ENCODE results near the gene NCK2. TPM values are rescaled to one million over a fixed set of nuclear protein-coding genes. Genes with fewer than 3 reads are reported as not detected.

Gene NCK2
- total RNA-seq, 1 experiment from 2014 or later: 75.4 TPM

DNA sequence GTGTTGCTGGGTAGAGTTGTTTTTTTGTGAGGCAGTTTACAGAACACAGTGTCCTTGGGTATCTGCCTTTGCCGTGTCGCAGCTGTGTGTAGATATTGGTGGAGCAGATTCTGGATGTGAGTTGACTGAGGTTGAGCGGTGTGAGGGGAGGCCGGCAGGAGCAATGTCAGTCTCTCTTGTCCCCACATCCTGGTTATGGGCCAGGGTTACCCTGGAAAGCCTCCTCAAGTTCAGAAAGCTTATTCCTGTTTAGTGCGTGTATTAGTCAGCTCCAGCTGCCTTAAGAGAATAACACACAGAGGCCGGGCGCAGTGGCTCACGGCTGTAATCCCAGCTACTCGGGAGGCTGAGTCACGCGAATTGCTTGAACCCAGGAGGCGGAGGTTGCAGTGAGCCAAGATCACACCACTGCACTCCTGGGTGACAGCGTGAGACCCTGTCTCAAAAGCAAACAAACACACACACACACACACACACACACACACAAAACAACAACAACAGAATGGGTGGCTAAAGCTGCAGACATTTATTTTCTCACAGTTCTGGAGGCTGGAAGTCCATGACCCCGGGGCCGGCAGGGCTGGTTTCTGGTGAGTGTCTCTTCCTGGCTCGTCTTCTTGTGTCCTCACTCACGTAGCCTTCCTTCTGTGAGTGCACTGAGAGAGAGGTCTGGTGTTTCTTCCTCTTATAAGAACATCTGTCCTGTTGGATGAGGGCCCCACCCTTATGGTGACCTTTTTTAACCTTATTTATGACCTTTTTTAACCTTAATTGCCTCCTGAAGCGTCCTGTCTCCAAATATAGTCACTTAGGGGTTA is 5.1 kb downstream of the NCK2 start:
- peaks cover 23% of the 10 kb centered on the region for H3K36me3 Mint-ChIP-seq
- no peaks in the 10 kb centered on the region for H3K27me3 Mint-ChIP-seq (ENCODE audit: low read depth)
- DNase-seq (ENCODE audit: low spot score) (no peak), ATAC-seq (no peak)
- ChIA-PET POLR2A (no interaction called here), CTCF (no interaction called here)
- no peak overlapping the region for H3K4me3 Mint-ChIP-seq
- TF ChIP-seq ELF4 (CRISPR knock-in tag; IDR thresholded peaks at IDR 0.05; ENCODE audit: low read depth): no peak
- TF ChIP-seq NR2C2 (CRISPR knock-in tag; IDR thresholded peaks at IDR 0.05): no peak
- TF ChIP-seq, protein P1, sequence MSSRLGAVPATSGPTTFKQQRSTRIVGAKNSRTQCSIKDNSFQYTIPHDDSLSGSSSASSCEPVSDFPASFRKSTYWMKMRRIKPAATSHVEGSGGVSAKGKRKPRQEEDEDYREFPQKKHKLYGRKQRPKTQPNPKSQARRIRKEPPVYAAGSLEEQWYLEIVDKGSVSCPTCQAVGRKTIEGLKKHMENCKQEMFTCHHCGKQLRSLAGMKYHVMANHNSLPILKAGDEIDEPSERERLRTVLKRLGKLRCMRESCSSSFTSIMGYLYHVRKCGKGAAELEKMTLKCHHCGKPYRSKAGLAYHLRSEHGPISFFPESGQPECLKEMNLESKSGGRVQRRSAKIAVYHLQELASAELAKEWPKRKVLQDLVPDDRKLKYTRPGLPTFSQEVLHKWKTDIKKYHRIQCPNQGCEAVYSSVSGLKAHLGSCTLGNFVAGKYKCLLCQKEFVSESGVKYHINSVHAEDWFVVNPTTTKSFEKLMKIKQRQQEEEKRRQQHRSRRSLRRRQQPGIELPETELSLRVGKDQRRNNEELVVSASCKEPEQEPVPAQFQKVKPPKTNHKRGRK (CRISPR knock-in tag; IDR thresholded peaks at IDR 0.05; ENCODE audit: borderline replicate concordance): no peak
- TF ChIP-seq, protein P2, sequence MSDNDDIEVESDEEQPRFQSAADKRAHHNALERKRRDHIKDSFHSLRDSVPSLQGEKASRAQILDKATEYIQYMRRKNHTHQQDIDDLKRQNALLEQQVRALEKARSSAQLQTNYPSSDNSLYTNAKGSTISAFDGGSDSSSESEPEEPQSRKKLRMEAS (CRISPR knock-in tag; IDR thresholded peaks at IDR 0.05): no peak
- TF ChIP-seq ZNF317 (CRISPR knock-in tag; IDR thresholded peaks at IDR 0.05; ENCODE audit: borderline replicate concordance, low read depth): no peak
- TF ChIP-seq, protein P3, sequence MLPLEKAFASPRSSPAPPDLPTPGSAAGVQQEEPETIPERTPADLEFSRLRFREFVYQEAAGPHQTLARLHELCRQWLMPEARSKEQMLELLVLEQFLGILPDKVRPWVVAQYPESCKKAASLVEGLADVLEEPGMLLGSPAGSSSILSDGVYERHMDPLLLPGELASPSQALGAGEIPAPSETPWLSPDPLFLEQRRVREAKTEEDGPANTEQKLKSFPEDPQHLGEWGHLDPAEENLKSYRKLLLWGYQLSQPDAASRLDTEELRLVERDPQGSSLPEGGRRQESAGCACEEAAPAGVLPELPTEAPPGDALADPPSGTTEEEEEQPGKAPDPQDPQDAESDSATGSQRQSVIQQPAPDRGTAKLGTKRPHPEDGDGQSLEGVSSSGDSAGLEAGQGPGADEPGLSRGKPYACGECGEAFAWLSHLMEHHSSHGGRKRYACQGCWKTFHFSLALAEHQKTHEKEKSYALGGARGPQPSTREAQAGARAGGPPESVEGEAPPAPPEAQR (CRISPR knock-in tag; IDR thresholded peaks at IDR 0.05): no peak
- TF ChIP-seq, protein P4, sequence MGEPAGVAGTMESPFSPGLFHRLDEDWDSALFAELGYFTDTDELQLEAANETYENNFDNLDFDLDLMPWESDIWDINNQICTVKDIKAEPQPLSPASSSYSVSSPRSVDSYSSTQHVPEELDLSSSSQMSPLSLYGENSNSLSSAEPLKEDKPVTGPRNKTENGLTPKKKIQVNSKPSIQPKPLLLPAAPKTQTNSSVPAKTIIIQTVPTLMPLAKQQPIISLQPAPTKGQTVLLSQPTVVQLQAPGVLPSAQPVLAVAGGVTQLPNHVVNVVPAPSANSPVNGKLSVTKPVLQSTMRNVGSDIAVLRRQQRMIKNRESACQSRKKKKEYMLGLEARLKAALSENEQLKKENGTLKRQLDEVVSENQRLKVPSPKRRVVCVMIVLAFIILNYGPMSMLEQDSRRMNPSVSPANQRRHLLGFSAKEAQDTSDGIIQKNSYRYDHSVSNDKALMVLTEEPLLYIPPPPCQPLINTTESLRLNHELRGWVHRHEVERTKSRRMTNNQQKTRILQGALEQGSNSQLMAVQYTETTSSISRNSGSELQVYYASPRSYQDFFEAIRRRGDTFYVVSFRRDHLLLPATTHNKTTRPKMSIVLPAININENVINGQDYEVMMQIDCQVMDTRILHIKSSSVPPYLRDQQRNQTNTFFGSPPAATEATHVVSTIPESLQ (CRISPR knock-in tag; IDR thresholded peaks at IDR 0.05): no peak
- TF ChIP-seq, protein P5, sequence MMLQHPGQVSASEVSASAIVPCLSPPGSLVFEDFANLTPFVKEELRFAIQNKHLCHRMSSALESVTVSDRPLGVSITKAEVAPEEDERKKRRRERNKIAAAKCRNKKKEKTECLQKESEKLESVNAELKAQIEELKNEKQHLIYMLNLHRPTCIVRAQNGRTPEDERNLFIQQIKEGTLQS (CRISPR knock-in tag; conservative IDR thresholded peaks at IDR 0.05): no peak
- no peak for TF ChIP-seq SP1 (CRISPR knock-in tag; conservative IDR thresholded peaks at IDR 0.05)
- no peak for TF ChIP-seq ATF1 (CRISPR knock-in tag; IDR thresholded peaks at IDR 0.05)
- no peak for TF ChIP-seq CBFB (CRISPR knock-in tag; IDR thresholded peaks at IDR 0.05; ENCODE audit: low read depth)
- TF ChIP-seq CREB1 (CRISPR knock-in tag; IDR thresholded peaks at IDR 0.05): no peak
- TF ChIP-seq SOX15 (CRISPR knock-in tag; IDR thresholded peaks at IDR 0.05): no peak
- TF ChIP-seq GRHL2 (CRISPR knock-in tag; IDR thresholded peaks at IDR 0.05; ENCODE audit: insufficient replicate concordance, severe bottlenecking): no peak
- no peak for TF ChIP-seq FOXP1 (CRISPR knock-in tag; IDR thresholded peaks at IDR 0.05; ENCODE audit: borderline replicate concordance)
- TF ChIP-seq KAT7 (CRISPR knock-in tag; IDR thresholded peaks at IDR 0.05; ENCODE audit: borderline replicate concordance): no peak
- no peak for TF ChIP-seq ZNF671 (CRISPR knock-in tag; IDR thresholded peaks at IDR 0.05)
- TF ChIP-seq, protein P6, sequence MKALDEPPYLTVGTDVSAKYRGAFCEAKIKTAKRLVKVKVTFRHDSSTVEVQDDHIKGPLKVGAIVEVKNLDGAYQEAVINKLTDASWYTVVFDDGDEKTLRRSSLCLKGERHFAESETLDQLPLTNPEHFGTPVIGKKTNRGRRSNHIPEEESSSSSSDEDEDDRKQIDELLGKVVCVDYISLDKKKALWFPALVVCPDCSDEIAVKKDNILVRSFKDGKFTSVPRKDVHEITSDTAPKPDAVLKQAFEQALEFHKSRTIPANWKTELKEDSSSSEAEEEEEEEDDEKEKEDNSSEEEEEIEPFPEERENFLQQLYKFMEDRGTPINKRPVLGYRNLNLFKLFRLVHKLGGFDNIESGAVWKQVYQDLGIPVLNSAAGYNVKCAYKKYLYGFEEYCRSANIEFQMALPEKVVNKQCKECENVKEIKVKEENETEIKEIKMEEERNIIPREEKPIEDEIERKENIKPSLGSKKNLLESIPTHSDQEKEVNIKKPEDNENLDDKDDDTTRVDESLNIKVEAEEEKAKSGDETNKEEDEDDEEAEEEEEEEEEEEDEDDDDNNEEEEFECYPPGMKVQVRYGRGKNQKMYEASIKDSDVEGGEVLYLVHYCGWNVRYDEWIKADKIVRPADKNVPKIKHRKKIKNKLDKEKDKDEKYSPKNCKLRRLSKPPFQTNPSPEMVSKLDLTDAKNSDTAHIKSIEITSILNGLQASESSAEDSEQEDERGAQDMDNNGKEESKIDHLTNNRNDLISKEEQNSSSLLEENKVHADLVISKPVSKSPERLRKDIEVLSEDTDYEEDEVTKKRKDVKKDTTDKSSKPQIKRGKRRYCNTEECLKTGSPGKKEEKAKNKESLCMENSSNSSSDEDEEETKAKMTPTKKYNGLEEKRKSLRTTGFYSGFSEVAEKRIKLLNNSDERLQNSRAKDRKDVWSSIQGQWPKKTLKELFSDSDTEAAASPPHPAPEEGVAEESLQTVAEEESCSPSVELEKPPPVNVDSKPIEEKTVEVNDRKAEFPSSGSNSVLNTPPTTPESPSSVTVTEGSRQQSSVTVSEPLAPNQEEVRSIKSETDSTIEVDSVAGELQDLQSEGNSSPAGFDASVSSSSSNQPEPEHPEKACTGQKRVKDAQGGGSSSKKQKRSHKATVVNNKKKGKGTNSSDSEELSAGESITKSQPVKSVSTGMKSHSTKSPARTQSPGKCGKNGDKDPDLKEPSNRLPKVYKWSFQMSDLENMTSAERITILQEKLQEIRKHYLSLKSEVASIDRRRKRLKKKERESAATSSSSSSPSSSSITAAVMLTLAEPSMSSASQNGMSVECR (CRISPR knock-in tag; IDR thresholded peaks at IDR 0.05; ENCODE audit: borderline replicate concordance): no peak
- TF ChIP-seq, protein P7, sequence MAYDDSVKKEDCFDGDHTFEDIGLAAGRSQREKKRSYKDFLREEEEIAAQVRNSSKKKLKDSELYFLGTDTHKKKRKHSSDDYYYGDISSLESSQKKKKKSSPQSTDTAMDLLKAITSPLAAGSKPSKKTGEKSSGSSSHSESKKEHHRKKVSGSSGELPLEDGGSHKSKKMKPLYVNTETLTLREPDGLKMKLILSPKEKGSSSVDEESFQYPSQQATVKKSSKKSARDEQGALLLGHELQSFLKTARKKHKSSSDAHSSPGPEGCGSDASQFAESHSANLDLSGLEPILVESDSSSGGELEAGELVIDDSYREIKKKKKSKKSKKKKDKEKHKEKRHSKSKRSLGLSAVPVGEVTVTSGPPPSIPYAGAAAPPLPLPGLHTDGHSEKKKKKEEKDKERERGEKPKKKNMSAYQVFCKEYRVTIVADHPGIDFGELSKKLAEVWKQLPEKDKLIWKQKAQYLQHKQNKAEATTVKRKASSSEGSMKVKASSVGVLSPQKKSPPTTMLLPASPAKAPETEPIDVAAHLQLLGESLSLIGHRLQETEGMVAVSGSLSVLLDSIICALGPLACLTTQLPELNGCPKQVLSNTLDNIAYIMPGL (CRISPR knock-in tag; IDR thresholded peaks at IDR 0.05): no peak
- H3K4me1 Mint-ChIP-seq: peaks cover 63% of the 10 kb centered on the region
- H3K9me3 Mint-ChIP-seq: peaks cover 5% of the 10 kb centered on the region; the same call in 1 of the 2 replicates
- no peak overlapping the region for H3K27ac Mint-ChIP-seq

Data from WTC11 (cell line).